Stimulated activated naive CD4-positive, alpha-beta T cell treated with Interleukin-2 at 50 U/mL for 16 hours (primary cell): ENCODE results near the gene GPATCH8.

Source experiments
- DNase-seq: peaks from one replicate; lab custom pipeline; 2025; lab: John Stamatoyannopoulos, UW

GPATCH8 gene

DNA sequence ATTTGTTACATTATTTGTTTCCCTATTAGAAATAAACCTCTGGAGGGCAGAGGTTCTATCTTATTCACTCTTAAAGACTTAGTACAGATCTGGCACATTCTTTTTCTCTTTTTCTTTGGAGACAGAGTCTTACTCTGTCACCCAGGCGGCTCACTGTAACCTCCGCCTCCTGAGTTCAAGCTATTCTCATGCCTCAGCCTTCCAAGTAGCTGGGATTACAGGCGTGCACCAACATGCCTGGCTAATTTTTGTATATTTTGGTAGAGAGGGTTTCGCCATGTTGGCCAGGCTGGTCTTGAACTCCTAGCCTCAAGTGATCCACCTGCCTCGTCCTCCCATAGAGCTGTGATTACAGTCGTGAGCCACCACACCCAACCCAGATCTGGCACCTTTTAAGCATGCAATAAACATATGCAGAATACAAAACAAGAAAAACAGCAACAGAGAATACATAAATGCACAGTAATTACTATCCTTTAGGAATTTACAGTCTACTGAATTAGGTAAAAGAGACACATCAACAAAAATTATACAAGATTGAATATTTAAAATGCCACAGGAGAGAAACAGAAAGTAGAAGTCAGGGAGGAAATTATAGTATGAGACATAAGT lies 52.1 kb downstream of the GPATCH8 start:
- no peak for DNase-seq

DNA sequence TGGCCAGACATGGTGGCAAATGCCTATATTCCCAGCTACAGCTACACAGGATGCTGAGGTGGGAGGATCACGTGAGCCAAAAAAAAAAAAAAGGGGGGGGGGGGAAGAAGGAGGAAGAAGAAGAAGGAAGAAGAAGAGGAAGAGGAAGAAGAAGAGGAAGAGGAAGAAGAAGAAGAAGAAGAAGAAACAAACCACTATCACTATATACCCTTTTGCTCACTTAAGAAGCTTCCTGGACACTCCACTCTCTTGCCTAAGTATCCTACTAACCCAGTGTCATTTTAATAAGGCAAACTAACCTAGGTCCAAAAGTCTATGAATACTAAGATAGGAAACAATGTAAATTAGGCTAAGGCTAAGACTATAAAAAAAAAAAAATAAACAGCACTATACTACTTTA lies 54.8 kb downstream of the GPATCH8 start:
- DNase-seq: no peak

DNA sequence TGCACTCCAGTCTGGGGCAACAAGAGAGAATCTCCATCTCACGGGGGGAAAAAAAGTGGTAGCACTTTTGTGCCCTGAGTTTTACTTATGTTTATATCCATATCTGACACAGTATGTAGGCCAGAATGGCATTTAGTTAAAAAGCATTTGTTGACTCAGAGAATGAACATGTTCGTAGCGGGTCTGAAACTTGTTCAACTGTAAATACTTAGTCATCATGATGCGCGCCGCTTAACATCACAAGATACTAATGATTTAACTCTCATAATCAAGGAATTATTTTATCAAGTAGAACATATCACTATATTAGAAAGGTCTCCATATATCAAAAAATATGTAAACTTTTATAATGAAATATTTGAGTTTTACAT lies 58.5 kb downstream of the GPATCH8 start:
- DNase-seq: no peak

DNA sequence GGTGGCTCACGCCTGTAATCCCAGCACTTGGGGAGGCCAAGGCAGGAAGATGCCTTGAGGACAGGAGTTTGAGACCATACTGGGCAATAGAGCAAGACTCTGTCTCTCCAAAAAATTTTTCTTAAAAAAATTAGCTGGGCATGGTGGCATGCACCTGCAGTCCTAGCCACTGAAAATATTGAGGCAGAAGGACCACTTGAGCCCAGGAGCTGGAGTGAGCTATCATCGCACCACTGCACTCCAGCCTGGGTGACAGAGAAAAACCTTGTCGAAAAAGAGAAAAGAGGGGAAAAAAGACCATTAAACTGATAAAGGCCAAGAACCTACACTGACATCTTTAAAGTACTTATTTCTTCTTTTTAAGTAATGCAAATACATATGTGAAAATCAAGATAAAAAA lies 60.4 kb downstream of the GPATCH8 start:
- no peak for DNase-seq

DNA sequence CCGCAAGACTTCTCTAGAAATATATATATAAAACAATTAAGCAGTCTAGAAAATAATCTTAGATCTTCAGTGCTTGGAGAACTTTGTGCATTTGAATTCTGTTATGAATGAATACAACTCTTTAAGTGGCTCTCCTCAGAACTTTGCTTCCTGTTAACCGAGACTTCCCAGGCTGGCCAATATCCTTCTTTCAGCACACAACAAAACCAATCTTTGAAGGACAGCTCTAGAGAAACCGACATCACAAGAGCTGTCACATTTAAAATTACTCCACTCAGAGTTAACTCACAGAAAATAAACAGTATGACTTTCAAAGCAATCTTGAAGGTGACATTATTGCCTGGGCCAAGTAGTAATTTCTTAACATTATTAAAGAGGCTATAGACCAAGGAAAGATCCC lies 64.0 kb downstream of the GPATCH8 start:
- DNase-seq: no peak

DNA sequence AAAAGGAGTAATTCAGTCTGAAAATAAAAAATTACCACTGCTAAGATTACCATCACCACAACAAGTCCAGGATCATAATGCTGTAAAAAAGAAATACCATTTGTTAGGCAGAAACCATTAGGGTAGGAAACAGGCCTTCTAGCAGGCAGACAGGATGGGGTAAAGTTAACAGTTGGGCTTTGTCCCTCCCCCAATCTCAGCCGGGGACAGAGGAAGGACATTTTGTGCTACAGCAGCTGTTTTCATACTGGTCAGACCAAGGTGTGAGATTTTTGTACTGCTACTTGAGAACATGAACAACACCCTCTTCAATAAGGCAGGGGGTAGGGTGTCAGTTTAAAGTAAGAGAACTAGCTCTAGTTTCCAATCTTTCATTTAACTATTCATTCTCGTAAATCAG lies 64.6 kb downstream of the GPATCH8 start:
- DNase-seq: no peak

DNA sequence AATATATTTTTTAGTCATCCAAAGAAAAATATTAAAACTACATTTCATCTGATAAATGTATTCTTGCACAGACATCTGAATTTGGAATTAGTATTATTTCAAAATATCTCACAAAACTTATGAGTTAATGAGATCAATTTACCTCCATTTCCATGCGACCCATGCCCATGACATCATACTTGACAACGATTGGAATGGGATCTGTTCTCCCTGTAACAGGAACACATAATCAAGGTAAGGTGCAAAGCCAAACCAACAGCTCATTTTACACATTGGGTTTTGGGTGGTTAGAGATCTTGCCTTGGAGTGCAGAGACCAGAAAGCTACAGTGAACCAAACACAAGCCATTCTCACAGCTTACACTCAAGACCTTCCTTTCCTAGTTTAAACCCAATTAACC lies 66.9 kb downstream of the GPATCH8 start:
- no peak for DNase-seq

DNA sequence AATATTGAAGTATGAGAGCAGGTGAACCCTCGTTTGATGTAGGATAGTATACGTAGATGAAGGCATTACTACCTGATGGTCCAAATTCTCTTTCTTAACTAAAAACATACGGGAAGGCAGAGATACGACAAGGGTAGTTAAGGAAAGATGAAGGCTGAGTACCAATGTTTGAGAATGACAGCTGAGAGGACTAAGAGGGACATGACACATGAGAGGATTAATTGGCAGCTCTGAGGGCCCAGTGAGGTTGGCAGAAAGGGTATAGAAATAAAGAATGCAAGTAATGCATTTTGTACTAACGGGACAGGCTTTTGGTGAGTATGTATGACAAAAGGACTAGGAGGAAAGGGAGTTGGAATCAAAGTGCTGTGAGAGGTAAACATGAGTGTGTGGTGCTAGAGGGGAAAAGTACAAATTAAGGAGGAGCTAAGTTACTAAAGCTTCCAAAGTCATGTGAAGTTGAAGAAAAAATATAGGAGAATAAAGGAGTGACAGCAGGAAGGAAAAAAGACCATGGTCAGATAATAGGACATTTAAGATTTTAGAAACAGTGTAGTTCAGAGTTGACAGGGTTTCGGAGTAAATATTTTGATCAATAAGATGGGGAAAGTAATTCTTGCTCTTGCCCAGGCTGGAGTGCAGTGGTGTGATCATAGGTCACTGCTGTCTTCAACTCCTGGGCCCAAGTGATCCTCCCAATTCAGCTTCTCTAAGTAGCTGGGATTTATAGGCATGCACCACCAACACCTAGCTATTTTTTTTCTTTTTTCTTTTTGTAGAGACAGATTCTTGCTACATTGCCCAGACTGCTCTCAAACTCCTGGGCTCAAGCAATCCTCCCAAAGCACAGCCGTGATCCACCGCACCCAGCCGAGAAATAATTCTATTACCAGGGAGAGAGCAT lies 70.7 kb downstream of the GPATCH8 start:
- no peak for DNase-seq

DNA sequence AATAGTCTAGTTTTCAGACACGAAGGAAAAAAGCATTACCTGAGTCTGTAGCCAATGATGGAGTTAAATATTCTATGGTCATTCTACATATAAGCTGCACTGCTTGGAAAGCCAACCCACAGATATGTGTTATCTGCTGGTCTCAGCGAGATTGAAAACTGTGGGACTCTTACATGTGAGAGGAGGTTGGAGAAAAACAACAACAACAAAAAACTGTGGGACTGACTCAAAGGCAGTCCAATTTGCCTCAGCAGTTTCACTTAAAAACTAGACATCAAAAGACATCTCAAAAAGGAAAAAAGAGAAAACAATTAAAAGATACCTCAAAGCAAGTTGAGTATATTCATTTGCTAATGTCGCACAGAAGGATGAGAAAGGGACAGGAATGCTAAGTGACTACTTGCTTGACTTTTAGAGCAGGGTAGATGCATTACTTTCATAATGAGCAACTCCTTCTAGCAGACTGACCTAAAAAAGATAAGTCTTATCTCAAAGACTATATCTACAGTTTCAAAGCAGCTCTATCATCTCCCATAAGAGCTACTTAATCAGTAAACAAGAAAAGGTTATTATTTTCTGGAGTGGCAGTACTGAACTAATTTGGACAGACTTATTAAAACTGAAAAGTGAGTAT lies 78.3 kb downstream of the GPATCH8 start:
- DNase-seq: no peak

DNA sequence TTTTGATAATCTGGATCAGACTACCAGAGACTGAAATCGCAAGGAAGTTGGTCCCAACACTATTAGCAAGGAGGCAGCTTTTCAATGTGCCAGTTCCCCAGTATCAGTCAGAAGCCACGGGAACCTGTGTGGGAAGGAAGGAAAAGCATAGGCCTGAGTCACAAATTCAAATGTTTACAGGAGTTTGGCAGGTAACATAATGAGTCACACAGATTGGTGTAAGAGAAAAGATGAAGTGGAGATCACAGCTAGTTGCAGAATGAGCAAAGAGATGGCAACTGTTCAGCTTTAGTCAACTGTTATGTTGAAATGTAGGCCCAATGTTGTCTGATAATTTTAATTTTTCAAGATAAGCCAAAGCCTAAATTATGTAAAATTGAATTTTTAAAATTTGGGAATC lies 85.7 kb downstream of the GPATCH8 start:
- DNase-seq: no peak

DNA sequence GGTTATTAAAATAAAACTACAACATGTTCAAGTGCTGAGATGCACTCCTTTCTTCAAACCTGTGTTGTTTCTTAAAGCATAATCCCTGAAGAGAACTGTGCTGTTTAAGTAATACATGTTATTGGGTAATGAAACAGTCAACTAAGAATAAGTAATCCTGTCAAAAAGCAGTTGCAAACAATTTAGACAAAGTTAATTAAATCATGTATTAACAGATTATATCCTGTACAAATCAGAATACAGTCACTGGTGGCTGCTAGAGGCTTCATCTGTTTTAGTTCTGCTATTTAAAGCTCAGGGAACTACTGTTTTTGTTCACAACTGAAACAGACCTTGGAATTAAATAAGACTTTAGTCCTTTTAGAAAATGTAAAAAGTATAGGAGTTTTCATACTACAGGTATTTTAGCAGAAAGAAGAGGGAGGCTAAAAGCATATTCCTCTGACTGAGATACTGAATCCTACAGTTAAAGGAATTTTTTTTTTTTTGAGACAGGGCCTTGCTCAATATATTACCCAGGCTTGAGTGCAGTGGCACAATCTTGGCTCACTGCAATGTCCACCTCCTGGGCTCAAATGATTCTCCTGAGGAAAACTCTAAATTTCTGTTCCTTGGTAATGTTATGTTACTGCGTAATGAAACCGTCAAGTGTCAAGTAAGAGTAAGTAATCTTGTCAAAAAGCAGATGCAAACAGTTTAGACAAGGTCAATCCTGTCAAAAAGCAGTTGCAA lies 86.5 kb downstream of the GPATCH8 start:
- DNase-seq: no peak

DNA sequence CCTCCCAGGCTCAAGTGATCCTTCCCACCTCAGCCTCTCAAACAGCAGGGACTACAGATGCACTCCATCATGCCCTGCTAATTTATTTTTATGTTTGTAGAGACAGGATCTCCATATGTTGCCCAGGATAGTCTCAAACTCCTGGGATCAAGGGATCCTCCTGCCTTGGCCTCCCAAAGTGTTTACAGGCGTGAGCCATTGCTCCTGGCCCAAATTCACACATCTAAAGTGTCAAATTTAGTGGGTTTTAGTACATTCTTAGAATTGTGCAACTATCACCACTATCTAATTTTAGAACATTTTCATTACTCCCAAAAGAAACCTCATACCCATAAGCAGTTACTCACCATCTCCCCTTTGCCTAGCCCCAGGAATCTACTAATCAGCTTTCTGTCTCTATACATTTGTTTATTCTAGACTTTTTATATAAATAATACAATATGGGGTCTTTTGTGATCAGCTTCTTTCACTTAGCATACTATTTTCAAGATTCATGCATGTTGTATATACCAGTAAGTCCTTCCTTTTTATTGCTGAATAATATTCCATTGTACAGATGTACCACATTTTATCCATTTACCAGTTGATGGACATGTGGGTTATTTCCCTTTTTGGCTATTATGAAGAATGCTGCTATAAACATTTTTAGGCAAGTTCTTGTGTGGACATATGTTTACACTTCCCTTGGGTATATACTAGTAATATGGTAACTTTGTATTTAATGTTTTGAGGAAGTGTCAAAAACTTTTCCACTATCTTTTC lies 88.6 kb downstream of the GPATCH8 start:
- no peak for DNase-seq

DNA sequence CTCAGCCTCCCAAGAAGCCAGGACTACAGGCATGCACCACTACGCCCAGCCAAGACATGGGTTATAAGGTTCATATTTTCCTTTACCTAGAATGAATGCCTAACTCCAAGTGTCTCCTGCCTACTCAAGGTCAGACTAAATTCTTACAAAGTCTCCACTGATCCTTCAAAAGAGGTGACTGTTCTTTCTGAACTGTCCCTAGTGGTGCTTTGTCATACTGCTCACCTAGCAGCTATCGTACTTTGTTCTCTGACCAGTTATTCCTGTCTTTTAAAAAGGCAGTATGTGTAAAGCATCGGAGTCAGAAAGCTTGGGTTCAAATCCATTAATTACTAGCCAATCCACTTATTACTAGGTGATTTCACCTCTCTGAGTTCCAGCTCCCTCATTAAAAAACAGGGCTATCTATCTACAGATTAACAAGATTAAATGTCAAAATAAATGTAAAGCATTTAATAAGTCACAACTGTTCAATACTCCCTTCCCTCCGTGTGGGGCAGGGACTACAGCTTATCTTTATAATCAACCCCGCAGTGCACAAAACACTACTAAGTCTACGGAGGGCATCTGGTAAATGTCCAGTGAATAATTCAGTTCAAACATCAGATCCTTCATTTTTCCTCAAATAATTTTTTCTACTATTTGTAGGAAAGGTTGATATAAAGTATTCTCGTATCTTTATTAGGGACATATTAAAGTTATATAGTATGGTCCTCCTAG lies 93.7 kb downstream of the GPATCH8 start:
- no peak for DNase-seq

DNA sequence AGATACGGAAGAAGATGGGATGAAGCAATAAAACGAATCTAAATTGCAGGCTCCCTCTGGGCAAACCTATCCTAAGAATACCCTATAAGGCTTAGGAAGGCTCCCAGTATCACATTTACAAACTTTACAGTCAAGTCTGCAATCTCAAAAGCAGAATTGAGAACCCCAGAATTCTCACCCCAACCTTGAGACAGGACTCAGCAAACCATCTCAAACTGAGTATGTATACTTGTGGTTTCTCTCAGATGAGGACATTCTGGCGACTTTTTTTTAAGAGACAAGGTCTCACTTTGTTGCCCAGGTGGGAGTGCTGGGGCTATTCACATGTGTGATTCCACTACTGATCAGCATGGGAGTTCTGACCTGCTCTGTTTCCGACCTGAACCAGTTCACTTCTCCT lies 94.4 kb downstream of the GPATCH8 start:
- no peak for DNase-seq

DNA sequence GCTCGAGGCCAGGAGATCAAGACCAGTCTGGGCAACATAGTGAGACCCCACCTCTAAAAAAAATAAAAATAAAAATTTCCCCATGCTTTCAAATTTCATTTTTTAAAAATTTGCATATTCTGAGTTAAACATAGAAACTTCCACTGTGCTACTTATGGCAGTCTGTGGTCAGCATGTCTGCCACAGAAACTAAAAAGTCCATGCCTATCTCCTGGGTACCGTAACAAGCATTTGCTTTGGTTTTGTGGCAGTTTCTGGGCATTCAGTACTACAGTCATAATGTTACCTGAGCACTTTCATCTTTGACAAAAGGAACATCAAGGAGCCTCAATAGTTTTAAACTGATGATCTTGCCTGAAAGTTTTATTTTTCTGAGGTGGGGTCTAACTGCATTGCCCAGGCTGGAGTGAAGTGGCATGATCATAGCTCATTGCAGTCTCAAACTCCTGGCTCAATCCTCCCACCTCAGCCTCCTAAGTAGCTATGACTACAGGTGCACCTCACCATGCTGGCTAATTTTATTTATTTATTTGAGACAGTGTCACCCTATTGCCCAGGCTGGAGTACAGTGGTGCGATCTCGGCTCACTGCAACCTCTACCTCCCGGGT lies 100.5 kb downstream of the GPATCH8 start:
- DNase-seq: no peak

DNA sequence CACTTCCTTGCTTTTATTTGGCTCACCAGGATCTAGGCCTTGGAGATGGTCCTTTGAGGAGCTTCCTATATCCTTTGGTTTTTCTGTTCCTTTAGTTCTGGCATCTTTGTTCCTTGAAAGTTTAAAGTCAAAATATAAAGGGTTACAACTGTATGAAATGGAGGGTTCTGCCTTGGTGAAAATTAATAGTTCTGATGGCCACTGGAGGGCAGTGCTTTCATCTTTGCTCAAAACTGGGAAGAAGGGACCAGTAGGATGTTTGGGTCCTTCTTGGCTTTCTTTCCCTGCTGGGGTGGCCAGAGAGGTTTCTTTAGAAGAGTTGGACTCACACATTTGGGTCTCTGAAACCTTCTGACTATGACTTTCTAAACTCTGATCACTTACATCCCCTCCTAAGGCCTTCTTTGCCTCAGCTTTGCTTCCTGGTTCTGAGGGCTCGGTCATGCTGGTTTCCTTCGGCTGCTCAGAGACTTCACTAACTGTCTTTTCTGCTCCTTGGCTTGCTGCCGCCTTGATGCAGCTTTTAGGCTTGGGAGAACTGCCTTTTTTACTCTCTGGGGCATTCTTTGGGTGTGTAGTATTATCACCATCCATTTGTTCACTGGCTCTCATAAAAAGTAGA lies 102.9 kb downstream of the GPATCH8 start:
- no peak for DNase-seq

DNA sequence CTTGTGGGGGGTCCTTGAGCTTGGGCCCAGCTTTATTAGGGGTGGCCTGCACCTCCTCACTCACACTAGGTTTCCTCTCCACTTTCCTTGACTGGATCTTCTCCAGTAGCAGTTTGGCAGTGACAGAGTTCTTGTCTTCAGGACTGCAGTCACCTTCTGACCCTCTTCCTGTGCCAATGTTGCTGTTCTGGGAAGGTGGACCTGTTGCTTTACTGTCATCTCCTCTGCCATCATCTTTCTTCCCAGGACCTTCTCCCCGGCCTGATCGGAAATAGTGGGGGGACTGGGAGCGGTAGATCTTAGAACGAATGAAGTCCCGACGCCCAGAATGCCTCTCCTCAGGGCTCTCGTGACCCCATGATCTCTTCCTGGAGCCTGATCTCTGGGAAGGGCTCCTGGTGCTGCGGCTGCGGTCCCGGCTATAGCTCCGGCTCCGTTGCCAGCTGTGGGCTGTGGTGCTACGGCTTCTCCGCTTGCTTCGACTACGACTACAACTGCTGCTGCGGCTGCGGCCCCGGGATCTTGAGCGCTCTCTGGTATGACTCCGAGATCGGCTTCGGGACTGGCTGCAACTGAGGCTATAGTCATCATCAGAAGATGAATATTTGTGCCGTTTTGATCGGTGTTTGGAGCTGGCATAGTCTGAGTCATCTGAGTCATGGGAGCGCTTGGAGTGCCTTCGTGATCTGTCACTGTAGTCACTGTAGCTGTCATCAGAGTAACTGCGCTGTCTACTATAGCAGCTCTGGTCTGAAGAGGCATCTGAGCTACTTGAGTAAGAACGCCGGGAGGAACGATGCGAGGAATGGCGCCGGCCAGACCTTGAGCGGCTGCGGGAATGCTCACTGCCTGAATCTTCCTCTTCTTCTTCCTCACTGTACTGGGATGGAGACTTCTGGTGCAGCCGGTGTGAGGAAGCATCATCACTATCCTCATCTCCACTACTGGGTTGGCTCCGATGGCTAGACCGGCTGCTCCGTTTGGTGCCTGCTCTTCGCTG lies 104.2 kb downstream of the GPATCH8 start:
- DNase-seq: no peak

DNA sequence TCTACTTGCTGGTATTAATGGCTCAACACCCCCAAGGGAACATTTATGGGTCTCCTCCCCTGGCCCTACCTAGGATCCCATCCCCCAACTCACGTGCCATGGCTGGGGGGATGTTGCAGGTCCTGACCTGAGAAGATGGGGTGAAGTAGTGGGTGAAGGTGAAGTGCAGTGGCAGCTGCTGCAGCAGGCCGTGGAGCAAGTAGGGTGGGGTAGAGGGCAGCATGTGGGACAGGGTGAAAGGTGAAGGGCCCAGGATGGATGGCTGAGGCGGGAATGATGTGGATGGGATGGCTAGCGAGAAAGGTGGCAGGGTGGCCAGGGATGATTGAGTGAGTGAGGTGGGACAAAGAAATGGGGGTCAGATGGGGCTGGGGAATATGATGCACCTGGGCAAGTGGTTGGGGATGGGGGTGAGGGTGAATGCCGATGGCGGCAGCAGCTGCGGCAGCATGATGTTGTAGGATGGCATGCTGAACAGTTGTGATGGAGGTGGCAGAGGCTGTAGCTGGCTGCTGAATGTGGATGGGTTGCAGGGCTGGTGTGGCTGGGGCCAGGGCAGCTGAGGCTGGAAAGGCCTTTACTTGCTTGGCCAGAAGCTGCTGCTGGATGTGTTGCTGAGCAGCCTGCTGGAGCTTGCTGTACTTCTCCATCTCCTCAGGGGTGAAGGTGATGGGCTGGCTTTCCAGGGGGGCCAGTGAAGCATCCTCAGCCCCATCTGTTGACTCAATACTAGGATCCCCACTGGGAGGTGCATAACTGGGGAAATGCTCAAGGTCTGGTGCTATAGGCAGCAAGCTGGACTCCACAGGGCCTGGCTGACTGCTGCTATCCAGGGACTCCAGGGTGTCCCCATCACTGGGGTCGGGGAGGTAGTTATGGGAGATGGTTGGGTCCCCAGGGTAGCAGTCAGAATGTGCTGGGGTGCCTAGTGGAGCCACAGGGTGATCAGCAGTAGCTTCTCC lies 105.4 kb downstream of the GPATCH8 start:
- no peak for DNase-seq
